Measurements from ENCODE around the gene TOB1. TPM values are rescaled to one million over a fixed set of nuclear protein-coding genes. Genes with fewer than 3 reads are reported as not detected.

The TOB1 gene
- total RNA-seq, 1 donor from 2014 or later, result 41.7 TPM

GRCh38 chr17:50820651-50821050 is 45.5 kb downstream of the TOB1 start:
- no peaks in the 10 kb centered on the region for H3K9me3 ChIP-seq
- intact Hi-C loops (cut with DNase I), result no loop called here
- no peak overlapping the region for H3K27ac ChIP-seq
- H3K4me1 ChIP-seq, result no peaks in the 10 kb centered on the region
- no peaks in the 10 kb centered on the region for H3K36me3 ChIP-seq
- H3K27me3 ChIP-seq, result no peaks in the 10 kb centered on the region
- H3K4me3 ChIP-seq, result no peak overlapping the region
- TF ChIP-seq CTCF (IDR thresholded peaks at IDR 0.05), result no peak
- no peak for DNase-seq (ENCODE audit: low spot score in 2 of 2)

GRCh38 chr17:50818921-50819657 is 47.1 kb downstream of the TOB1 start:
- no peaks in the 10 kb centered on the region for H3K27me3 ChIP-seq
- H3K4me1 ChIP-seq, result no peaks in the 10 kb centered on the region
- no peak overlapping the region for H3K27ac ChIP-seq
- H3K4me3 ChIP-seq, result no peak overlapping the region
- no peaks in the 10 kb centered on the region for H3K36me3 ChIP-seq
- intact Hi-C loops (cut with DNase I), result no loop called here
- no peak for DNase-seq (ENCODE audit: low spot score in 2 of 2)
- TF ChIP-seq CTCF (IDR thresholded peaks at IDR 0.05), result no peak
- H3K9me3 ChIP-seq, result no peaks in the 10 kb centered on the region

- intact Hi-C loops (cut with DNase I), result no loop called here
- H3K9me3 ChIP-seq, result no peaks in the 10 kb centered on the region
- no peak for TF ChIP-seq CTCF (IDR thresholded peaks at IDR 0.05)
- H3K36me3 ChIP-seq, result no peaks in the 10 kb centered on the region
- H3K4me3 ChIP-seq, result no peak overlapping the region
- no peak overlapping the region for H3K27ac ChIP-seq
- no peaks in the 10 kb centered on the region for H3K27me3 ChIP-seq
- DNase-seq (ENCODE audit: low spot score in 2 of 2), result no peak
- no peaks in the 10 kb centered on the region for H3K4me1 ChIP-seq
Observed at GRCh38 chr17:50818261-50818660, 47.9 kb downstream of the TOB1 start.

GRCh38 chr17:50817838-50818237 is 48.3 kb downstream of the TOB1 start:
- no peaks in the 10 kb centered on the region for H3K4me1 ChIP-seq
- no peaks in the 10 kb centered on the region for H3K27me3 ChIP-seq
- no peak overlapping the region for H3K27ac ChIP-seq
- H3K36me3 ChIP-seq, result no peaks in the 10 kb centered on the region
- intact Hi-C loops (cut with DNase I), result loop anchor here (2.0 kb wide), 1 partner anchor 23 kb away; no protein-coding TSS in a partner anchor
- H3K9me3 ChIP-seq, result no peaks in the 10 kb centered on the region
- TF ChIP-seq CTCF (IDR thresholded peaks at IDR 0.05), result no peak
- DNase-seq (ENCODE audit: low spot score in 2 of 2), result no peak
- H3K4me3 ChIP-seq, result no peak overlapping the region

- peak in 2 of 3 experiments; percentile 63 to 74 for TF ChIP-seq CTCF (IDR thresholded peaks at IDR 0.05)
- Histone ChIP-seq H3K27me3 (no peaks in the 10 kb centered on the region), H3K27ac (no peak overlapping the region), H3K4me3 (no peak overlapping the region), H3K9me3 (no peaks in the 10 kb centered on the region), H3K36me3 (no peaks in the 10 kb centered on the region), H3K4me1 (no peaks in the 10 kb centered on the region)
- intact Hi-C loops (cut with DNase I), result loop anchor here (2.0 kb wide), 1 partner anchor 24 kb away; no protein-coding TSS in a partner anchor
- no peak for DNase-seq (ENCODE audit: low spot score in 2 of 2)
Observed at GRCh38 chr17:50816771-50817751, 49.1 kb downstream of the TOB1 start.
